Keratinocyte (primary cell): ENCODE results near the gene BPGM.

Source experiments
- EZH2 ChIP-seq: IDR thresholded peaks from one replicate; pipeline ENCODE4 v1.6.1; 2012; ENCODE audit warnings: inconsistent platforms, mild to moderate bottlenecking, low read length, moderate library complexity
- TF ChIP-seq, protein P1 (sequence below), 3 experiments: IDR thresholded peaks in 1 of 3; conservative IDR thresholded peaks in 1 of 3; optimal IDR thresholded peaks in 1 of 3; 2 replicates in 2 of 3; 3 replicates in 1 of 3; pipeline versions ENCODE3 to v1.5.1; 2011; ENCODE audit warnings: low read length in 3 of 3, mild to moderate bottlenecking in 3 of 3, moderate library complexity in 2 of 3, control low read depth in 1 of 3, inconsistent platforms in 1 of 3; ENCODE audit not compliant: insufficient read depth in 2 of 3; ENCODE audit errors: extremely low read depth in 1 of 3

DNA sequence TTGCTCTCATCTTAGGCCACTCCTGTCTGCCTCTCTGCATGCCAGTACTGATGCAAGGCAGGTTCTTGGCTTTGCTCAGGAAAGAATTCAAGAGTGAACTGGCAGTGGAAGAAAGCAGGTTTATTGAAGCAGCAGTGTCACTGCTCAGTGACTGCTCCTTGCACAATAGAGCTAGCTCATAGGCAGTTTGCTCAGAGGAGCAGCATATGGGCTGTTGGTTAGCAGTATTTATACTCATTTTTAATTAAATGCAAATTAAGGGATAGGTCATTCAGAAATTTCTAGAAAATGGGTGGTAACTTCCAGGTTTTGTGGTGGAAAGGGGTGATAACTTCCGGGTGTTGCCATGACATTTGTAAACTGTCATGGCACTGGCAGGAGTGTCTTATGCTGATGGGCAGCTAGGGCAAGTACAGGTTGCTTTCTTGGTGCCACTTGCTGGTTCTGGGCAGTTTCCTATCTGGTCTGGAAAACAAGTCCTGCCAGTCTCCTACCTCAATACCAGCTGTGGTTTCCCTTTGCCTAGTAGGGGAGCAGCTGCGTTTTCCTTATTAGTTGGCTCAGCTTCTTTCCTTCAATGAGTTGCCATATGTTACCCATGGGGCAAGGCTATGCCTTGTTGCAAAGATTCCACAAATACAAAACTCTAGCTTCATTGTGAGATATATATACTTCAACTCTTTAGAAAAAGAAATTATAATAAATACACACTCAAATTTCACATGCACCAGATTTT is 68.0 kb downstream of the BPGM start:
- TF ChIP-seq, protein P1, sequence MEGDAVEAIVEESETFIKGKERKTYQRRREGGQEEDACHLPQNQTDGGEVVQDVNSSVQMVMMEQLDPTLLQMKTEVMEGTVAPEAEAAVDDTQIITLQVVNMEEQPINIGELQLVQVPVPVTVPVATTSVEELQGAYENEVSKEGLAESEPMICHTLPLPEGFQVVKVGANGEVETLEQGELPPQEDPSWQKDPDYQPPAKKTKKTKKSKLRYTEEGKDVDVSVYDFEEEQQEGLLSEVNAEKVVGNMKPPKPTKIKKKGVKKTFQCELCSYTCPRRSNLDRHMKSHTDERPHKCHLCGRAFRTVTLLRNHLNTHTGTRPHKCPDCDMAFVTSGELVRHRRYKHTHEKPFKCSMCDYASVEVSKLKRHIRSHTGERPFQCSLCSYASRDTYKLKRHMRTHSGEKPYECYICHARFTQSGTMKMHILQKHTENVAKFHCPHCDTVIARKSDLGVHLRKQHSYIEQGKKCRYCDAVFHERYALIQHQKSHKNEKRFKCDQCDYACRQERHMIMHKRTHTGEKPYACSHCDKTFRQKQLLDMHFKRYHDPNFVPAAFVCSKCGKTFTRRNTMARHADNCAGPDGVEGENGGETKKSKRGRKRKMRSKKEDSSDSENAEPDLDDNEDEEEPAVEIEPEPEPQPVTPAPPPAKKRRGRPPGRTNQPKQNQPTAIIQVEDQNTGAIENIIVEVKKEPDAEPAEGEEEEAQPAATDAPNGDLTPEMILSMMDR (optimal IDR thresholded peaks at IDR 0.05 in 1 of 3, IDR thresholded peaks at IDR 0.05 in 1 of 3, conservative IDR thresholded peaks at IDR 0.05 in 1 of 3; ENCODE audit: extremely low read depth in 1 of 3, insufficient read depth in 2 of 3, low read length in 3 of 3) = no peak
- TF ChIP-seq EZH2 = no peak
